ENCODE results near the gene EFNA5.

Gene EFNA5

GRCh38 chr5:107403228-107403953 lies 267.3 kb downstream of the EFNA5 start:
- no peak for FAIRE-seq
- DNase-seq (ENCODE audit: low spot score) = no peak

GRCh38 chr5:107402434-107403227 lies 268.1 kb downstream of the EFNA5 start:
- no peak for DNase-seq (ENCODE audit: low spot score)
- FAIRE-seq = no peak

DNA sequence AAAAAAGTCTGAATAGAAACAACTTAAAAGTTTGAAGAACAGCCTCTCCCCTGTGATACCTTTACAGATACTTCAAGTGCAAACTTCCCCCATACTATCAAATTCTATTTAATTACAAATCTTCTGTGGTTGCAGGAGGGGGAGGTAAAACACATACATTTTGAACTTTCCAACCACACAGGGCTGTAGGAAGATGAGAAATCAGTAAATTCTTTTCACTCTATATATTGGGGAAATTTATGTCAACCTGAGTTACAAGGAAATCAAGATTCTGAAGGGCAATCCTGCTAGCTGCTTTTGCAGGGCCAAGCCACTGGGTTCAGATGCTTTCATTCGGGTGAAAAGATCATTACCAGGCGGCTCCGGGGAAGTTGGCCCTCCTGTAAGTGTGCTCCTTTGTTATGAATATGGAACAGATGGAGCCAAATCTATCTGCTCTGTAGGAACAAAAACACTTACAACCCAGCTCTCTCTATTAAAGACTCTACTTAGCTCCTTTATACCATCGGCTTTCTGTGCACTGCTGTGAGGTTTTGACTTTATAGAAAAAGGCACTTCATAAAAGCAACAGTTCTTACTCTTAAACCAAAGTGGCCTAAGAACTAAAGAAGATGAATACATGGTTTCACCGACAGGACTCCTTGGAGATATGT lies 269.1 kb downstream of the EFNA5 start:
- DNase-seq (ENCODE audit: low spot score) (no peak), FAIRE-seq (no peak)

DNA sequence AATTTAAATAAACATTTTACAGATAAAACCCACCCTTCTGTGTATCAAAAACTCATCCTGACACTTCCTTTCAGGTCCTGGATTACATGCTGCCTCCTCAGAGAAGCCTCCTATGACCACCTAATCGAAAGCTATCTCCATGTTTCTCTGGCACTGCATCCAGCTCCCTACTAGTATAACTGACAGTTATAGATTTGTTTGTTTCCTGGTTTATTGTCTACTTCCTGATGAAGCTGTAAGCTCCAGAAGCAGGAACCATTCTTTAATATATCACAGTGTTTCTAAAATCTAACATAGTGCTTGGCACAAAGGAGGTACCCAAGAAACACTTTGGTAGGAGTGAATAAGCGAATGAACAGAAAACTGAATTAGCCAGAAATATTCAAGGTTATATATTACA lies 270.4 kb downstream of the EFNA5 start:
- FAIRE-seq (no peak), DNase-seq (ENCODE audit: low spot score) (no peak)

GRCh38 chr5:107398703-107399102 lies 272.0 kb downstream of the EFNA5 start:
- DNase-seq (ENCODE audit: low spot score) = no peak
- FAIRE-seq = no peak

- FAIRE-seq = no peak
- DNase-seq (ENCODE audit: low spot score) = no peak
These were observed 274.4 kb downstream of the EFNA5 start for GRCh38 chr5:107396351-107396690.

DNA sequence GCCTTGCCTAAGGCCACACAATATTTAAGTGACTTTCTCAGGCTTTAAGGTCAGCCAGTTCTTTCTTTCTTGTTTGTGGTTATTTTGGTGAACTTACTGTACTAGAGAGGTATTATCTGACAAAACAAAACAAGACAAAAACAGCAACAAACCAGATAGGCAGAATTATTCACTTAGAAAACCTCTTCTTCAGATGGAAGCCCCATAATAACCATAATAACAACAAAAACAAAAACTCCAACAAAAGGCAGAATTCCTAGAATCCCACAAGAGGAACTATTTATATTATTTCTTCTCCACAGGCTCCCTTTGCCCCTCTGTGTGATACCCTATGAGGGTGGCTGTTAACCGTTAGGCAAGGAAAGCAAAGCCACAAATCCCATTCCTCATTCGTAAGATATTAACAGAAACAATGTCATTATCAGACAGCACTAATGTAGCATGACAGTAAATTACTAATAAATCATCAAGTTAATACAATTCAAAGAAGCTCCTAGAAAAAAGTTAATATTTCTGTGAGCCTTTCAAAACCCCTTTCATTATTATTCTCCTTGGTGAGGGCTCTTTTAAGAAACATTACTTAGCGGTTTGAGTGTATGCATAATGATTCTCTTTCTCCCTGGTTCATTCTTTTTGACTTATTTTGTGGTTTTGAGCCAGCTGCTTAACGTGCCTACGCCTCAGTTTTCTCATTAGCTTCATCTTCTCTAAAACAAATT lies 274.9 kb downstream of the EFNA5 start:
- peak; percentile 98 for FAIRE-seq
- peak; percentile 43 for DNase-seq (ENCODE audit: low spot score)

DNA sequence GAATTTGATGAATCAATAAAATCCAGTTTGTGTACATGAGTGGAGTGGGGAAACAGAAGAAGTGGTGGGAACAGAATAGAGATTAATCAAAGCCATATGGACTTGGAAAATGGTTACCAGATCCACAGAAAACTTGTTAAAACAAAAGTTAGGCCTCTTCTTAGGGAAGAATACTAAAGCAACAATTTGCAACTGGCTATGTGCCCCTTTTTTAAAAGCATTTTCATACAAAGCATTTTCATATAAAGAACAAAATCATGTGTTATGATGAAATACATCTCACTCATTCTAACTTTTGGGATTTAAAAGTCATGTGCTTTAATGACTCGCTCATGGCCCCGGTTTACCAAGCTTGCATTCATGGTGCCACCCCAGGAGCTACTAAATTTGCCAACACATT lies 276.9 kb downstream of the EFNA5 start:
- no peak for DNase-seq (ENCODE audit: low spot score)
- no peak for FAIRE-seq

GRCh38 chr5:107391787-107392186 lies 278.9 kb downstream of the EFNA5 start:
- FAIRE-seq (no peak), DNase-seq (ENCODE audit: low spot score) (no peak)

- FAIRE-seq (peak; percentile 8), DNase-seq (ENCODE audit: low spot score) (peak; percentile 23)
These were observed 281.0 kb downstream of the EFNA5 start for GRCh38 chr5:107389775-107390148.

DNA sequence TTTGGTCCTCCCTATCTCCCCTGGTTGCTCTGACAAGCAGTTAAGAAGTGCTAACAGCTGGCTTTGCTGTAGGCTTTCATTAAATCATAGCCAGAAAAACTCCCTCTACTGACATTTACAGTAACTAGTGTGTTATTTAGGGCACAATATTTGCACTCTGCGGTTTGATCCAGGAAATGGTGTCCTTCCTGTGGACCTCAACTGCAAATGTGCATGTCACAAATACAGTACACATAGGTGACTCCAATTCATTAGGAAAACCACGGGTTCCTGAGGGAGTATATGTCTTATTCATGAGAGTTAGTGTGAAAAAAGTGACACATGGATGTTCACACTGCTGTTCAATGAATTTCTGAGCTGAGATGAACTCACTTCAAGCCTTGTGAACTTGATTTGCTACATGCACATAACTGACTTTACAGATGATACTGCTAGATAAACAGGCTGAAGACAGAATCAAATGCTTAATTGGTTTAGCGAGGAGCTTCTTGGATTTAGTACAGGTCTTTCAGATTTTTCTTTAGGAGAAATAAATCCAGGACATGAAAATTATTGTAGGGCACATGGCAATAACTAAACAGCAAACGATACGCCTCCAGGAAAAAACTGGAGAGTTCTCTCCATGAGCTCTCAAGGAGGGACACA lies 281.5 kb downstream of the EFNA5 start:
- FAIRE-seq = peak; percentile 91
- peak; percentile 91 for DNase-seq (ENCODE audit: low spot score)

- DNase-seq (ENCODE audit: low spot score) = peak; percentile 87
These were observed 282.4 kb downstream of the EFNA5 start for GRCh38 chr5:107388141-107388861.

GRCh38 chr5:107387526-107388140 lies 283.1 kb downstream of the EFNA5 start:
- DNase-seq (ENCODE audit: low spot score) (no peak), FAIRE-seq (no peak)

More at GRCh38 chr5:107388141-107388861, 282.4 kb downstream of the EFNA5 start:
- FAIRE-seq = peak; percentile 73

DNA sequence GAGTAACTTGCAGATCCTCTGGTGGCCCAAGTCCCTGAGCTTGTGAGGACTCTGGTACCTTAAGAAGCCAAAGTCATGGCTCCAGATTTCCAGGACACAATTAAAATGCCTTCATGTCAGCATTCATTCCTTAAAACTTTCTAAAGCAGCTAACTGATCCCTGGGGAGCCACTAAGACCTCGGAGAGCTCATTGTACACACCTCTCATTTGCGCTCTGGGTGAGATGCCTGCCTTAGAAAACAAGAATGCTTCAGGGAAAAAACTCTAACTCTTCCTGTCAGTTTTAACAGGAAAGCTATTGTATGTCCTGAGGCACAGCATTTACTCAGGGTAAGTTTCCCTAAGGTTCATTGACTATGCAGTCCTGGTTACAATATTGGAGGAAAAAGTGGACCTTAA lies 285.0 kb downstream of the EFNA5 start:
- FAIRE-seq (no peak), DNase-seq (ENCODE audit: low spot score) (no peak)

- DNase-seq (ENCODE audit: low spot score) (no peak), FAIRE-seq (no peak)
These were observed 286.5 kb downstream of the EFNA5 start for GRCh38 chr5:107384256-107384655.

DNA sequence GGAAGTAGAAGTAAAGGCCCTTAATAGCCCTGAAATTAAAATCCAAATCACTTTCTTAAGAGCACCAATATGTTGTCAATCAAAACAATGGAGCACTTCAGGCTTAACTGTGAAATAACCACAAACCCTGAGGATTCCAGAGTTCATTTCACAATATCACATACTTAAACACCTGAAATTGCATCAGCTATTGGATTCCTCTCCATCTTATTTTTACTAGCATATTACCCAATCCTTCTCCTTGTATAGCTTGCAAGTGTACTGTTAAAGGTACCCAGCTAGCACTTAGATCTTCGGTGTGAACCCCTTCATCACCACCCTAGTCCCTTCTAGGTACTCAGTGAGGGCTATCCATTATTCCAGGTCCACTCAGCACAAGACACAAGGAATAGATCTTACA lies 287.3 kb downstream of the EFNA5 start:
- FAIRE-seq = no peak

GRCh38 chr5:107381189-107381856 lies 289.4 kb downstream of the EFNA5 start:
- FAIRE-seq (peak; percentile 93), DNase-seq (ENCODE audit: low spot score) (peak; percentile 93)

More for the DNA sequence above, 287.3 kb downstream of the EFNA5 start:
- DNase-seq (ENCODE audit: low spot score) = no peak

GRCh38 chr5:107380654-107381053 lies 290.1 kb downstream of the EFNA5 start:
- FAIRE-seq (no peak), DNase-seq (ENCODE audit: low spot score) (no peak)

GRCh38 chr5:107378218-107378899 lies 292.4 kb downstream of the EFNA5 start:
- DNase-seq (ENCODE audit: low spot score) = peak; percentile 55
- FAIRE-seq = peak; percentile 79
